GM21360 (cell line): ENCODE results near the gene ACSM3.
"Not testable (repeated sequence)": the region's sequence is repeated elsewhere in the genome, so short reads cannot be mapped to it uniquely, and the experiment has no call there.

ENCODE experiments used
- ATAC-seq: cut with Tn5 transposase; IDR thresholded peaks from one replicate; pipeline ENCODE4 v1.9.1; 2021; ENCODE audit warnings: mild to moderate bottlenecking, moderate library complexity; ENCODE audit not compliant: unreplicated experiment

The ACSM3 gene

GRCh38 chr16:20763461-20764232, at the start of gene ACSM3:
Gene ACSM3, plus strand, starts transcription at chr16:20764014. Its CDS starts 6,021 bp downstream, at chr16:20770035.
- peak; percentile 96 for ATAC-seq

DNA sequence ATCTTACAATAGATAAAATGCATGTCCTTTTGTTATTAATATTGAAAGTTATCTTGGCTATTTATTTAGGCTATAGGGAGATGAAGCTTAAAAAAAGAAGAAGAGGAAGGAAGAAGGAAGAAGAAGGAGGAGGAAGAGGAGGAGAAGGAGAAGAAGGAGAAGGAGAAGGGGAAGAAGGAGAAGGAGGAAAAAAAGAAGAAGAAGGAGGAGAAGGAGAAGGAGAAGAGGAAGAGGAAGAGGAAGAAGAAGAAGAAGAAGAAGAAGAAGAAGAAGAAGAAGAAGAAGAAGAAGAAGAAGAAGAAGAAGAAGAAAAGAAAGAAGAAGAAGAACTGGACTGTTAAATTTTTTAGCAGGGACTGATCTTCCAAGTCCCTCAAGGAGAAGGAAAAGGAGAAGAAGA, 46.1 kb upstream of the ACSM3 start:
- not testable (repeated sequence) for ATAC-seq

GRCh38 chr16:20720251-20720650, 43.6 kb upstream of the ACSM3 start:
- no peak for ATAC-seq

- ATAC-seq, result no peak
These were observed 37.2 kb upstream of the ACSM3 start for GRCh38 chr16:20726661-20727060.

DNA sequence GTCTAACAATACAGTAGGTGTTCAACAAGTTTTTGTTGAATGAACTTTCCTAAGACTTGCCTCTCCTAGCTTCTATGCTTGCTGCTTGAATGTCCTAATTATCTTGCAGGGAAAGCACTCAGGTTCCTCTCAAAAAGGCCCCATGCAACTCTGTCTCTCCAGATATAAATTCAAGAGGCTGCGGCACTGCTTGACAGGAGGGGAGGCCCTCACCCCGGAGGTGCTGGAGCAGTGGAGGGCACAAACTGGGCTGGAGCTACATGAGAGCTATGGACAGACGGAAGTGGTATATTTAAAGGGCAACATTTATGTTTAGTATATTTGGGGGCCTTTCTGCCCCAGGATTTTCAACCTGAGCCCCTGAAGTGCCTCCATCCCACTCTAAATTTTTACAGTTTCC, 36.6 kb upstream of the ACSM3 start:
- no peak for ATAC-seq

- no peak for ATAC-seq
These were observed 34.7 kb upstream of the ACSM3 start for GRCh38 chr16:20729141-20729540.

DNA sequence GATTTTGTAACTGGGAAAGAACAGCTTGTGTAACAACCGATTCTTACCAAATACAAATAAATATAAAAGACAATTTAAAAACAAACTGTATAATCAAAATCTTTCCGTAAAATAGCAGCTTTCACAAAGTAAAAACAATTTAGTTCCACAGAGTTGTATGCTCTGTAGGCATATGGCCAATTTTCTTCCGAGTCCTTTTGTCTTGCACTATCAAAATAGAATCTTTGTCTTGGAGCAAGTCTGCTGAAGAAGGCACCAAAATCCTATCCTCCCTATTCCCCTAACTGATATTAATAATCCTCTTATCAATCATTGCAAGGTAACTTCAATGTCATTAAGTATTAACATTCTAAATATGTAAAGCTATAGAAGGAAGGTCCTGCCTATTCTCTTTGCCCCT, 29.8 kb upstream of the ACSM3 start:
- ATAC-seq, result no peak

DNA sequence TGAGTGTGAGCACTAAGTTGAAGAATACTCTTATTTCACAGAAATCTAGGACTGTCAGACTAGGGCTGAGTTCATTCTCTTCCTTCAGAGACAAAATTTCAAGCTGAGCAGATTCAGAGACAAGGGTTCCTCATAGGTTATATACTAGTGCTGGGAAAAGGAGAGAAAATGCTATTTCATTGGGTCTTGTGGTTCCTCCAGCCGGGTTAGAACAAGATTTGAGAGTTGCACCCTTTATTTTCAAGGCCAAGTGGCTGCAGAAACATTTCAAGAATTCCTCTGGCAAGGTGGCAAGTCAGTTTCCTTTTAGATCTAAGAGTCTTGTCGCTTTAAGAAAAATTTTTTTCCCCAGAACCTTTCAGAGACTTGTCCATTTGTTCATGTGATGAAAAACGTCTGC, 29.0 kb upstream of the ACSM3 start:
- ATAC-seq, result no peak

DNA sequence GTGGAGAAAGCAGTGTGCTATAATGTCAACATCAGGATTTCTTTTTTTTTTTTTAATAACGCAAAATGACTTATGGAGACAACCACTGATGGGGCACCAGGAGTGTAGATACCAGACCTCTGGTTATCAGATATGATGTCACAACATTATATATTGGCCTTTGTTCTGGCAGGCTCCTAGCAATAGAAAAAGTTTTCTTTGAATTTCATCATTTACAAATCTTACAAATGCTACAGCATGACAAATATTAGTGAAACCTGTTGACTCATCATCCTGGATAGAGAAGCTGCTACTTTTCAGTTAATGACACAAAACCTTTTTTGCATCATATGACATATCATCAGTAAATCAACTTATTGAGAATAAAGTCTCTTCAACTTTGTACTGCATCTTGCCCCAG, 28.3 kb upstream of the ACSM3 start:
- no peak for ATAC-seq

- no peak for ATAC-seq
These were observed 23.6 kb upstream of the ACSM3 start for GRCh38 chr16:20740007-20740883.

- ATAC-seq, result peak; percentile 78
These were observed 22.8 kb upstream of the ACSM3 start for GRCh38 chr16:20740901-20741521.

GRCh38 chr16:20741554-20742285, 22.1 kb upstream of the ACSM3 start, which contains the start of gene THUMPD1:
Gene THUMPD1, minus strand, starts transcription at chr16:20741818. Its CDS starts 79 bp downstream, at chr16:20741739.
- peak; percentile 94 for ATAC-seq

DNA sequence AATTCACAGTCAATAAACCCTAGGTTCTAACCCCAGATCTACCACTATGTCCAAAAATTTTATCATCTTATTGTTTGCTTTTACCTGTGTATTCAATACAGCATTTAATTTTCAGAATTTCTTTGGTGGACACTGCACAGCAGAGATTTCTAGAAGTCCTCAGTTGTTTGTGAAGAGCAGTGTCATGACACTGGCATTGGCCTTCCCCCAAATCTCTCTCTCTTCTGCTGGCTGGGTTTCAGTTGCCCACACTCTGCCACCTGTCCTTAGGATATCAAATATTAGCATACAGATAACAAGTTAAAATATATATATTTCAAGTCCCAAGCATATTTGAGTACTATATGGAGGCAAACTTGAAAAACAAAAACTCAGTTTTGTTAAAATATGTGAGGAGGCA, 20.2 kb upstream of the ACSM3 start:
- ATAC-seq, result no peak

- ATAC-seq, result no peak
These were observed 18.8 kb upstream of the ACSM3 start for GRCh38 chr16:20744922-20745440.

GRCh38 chr16:20746461-20746860, 17.4 kb upstream of the ACSM3 start:
- no peak for ATAC-seq

GRCh38 chr16:20747030-20747816, 16.6 kb upstream of the ACSM3 start:
- no peak for ATAC-seq

DNA sequence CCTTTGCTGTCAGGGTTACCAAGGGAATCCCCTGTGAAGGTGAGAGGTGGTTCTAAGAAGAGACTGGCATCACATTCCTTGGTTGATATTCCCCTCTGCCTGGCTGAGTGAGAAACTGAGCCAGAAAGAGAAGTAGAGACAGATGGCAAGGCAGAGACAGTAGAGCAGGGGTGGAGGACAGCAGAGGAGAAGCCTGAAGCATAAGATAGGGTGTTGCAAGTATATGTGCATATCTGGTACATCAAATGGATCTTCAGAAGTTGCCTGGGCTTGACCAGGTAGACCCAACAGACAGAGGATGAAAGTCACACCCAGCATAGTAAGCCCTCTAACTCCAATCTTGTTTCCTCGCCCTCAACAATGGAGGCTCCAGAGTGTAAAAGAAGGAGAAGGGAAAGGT, 14.3 kb upstream of the ACSM3 start:
- no peak for ATAC-seq

- ATAC-seq, result no peak
These were observed 13.3 kb upstream of the ACSM3 start for GRCh38 chr16:20750558-20750957.

GRCh38 chr16:20753727-20754126, 10.1 kb upstream of the ACSM3 start:
- ATAC-seq, result no peak

DNA sequence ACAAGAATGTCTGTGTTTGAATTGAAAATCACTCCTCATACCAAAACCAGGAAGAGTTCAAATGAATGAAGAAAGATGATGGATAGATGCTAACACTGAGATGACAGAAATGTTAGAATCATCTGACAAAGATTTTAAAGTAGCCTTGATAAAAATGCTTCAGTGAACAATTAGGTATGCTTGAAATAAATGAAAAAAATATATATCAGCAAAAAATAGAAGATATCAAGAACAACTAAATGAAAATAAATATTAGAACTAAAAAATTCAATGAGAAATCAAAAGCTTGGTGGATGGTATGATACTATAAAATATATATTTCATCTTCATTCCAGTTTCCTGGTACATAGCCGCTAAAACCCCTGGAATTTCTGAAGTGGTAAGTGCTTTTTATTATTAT, 8.6 kb upstream of the ACSM3 start:
- no peak for ATAC-seq
